ENCODE data around the gene ACIN1. TPM values are rescaled to one million over a fixed set of nuclear protein-coding genes. Genes with fewer than 3 reads are reported as not detected.

The ACIN1 gene
- total RNA-seq, 1 experiment from 2014 or later = 179 TPM

DNA sequence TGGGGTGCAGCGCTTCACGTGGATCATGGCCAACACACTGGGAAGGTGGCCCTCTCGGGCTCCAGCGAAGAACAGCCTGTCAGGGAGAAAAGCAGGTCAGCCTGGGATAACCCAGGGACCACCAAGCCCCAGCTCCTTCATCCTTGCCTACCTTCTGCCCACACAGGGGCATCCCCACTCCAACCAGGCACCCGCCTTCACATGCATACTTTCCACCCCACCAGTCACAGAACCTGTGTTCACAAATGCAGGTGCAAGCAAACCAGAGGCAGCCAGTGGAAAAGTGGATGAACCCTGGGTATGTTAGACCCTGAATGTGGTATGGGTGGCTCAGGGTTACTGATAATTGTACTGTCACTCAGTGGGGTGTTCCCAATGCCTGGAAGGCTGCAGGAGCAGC, 36.5 kb upstream of the ACIN1 start:
- POLR2A ChIA-PET = no interaction called here
- CTCF ChIA-PET = interaction anchor here (4.1 kb wide), 1 partner anchor 11 kb away, joined by 20 read pairs; no protein-coding TSS in a partner anchor
- no peaks in the 10 kb centered on the region for H3K27me3 ChIP-seq (ENCODE audit: insufficient read depth, low read length)
- no peak overlapping the region for H3K4me2 ChIP-seq (ENCODE audit: low read length)
- H3K9ac ChIP-seq (ENCODE audit: low read length) = no peak overlapping the region
- DNase-seq (ENCODE audit: low read depth, low spot score) (no peak), ATAC-seq (no peak)
- no peaks in the 10 kb centered on the region for H3K9me2 ChIP-seq (ENCODE audit: insufficient read depth)
- H3K4me3 ChIP-seq (replicated peaks in 1 of 2; ENCODE audit: low read depth in 1 of 2, low read length in 2 of 2) = no peak overlapping the region
- intact Hi-C loops (cut with micrococcal nuclease) = no loop called here
- no peak overlapping the region for H2AFZ ChIP-seq (ENCODE audit: low read depth, low read length, poor library complexity, severe bottlenecking)
- TF ChIP-seq RAD21 (IDR thresholded peaks at IDR 0.05; ENCODE audit: low read depth) (no peak), CEBPB (IDR thresholded peaks at IDR 0.05; ENCODE audit: low read depth) (no peak), SIN3A (IDR thresholded peaks at IDR 0.05; ENCODE audit: low read depth) (no peak), SRF (IDR thresholded peaks at IDR 0.05; ENCODE audit: low read depth) (no peak), EGR1 (IDR thresholded peaks at IDR 0.05; ENCODE audit: low read depth) (no peak), ZNF274 (IDR thresholded peaks at IDR 0.05; ENCODE audit: low read depth, low read length) (no peak), EZH2phosphoT487 (IDR thresholded peaks at IDR 0.05; ENCODE audit: borderline replicate concordance) (no peak), JUND (IDR thresholded peaks at IDR 0.05) (no peak), SP1 (IDR thresholded peaks at IDR 0.05; ENCODE audit: low read depth) (no peak)
- TF ChIP-seq, protein P1, sequence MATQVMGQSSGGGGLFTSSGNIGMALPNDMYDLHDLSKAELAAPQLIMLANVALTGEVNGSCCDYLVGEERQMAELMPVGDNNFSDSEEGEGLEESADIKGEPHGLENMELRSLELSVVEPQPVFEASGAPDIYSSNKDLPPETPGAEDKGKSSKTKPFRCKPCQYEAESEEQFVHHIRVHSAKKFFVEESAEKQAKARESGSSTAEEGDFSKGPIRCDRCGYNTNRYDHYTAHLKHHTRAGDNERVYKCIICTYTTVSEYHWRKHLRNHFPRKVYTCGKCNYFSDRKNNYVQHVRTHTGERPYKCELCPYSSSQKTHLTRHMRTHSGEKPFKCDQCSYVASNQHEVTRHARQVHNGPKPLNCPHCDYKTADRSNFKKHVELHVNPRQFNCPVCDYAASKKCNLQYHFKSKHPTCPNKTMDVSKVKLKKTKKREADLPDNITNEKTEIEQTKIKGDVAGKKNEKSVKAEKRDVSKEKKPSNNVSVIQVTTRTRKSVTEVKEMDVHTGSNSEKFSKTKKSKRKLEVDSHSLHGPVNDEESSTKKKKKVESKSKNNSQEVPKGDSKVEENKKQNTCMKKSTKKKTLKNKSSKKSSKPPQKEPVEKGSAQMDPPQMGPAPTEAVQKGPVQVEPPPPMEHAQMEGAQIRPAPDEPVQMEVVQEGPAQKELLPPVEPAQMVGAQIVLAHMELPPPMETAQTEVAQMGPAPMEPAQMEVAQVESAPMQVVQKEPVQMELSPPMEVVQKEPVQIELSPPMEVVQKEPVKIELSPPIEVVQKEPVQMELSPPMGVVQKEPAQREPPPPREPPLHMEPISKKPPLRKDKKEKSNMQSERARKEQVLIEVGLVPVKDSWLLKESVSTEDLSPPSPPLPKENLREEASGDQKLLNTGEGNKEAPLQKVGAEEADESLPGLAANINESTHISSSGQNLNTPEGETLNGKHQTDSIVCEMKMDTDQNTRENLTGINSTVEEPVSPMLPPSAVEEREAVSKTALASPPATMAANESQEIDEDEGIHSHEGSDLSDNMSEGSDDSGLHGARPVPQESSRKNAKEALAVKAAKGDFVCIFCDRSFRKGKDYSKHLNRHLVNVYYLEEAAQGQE (IDR thresholded peaks at IDR 0.05; ENCODE audit: low read depth) = no peak
- TF ChIP-seq, protein P2, sequence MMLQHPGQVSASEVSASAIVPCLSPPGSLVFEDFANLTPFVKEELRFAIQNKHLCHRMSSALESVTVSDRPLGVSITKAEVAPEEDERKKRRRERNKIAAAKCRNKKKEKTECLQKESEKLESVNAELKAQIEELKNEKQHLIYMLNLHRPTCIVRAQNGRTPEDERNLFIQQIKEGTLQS (IDR thresholded peaks at IDR 0.05) = no peak
- TF ChIP-seq, protein P3, sequence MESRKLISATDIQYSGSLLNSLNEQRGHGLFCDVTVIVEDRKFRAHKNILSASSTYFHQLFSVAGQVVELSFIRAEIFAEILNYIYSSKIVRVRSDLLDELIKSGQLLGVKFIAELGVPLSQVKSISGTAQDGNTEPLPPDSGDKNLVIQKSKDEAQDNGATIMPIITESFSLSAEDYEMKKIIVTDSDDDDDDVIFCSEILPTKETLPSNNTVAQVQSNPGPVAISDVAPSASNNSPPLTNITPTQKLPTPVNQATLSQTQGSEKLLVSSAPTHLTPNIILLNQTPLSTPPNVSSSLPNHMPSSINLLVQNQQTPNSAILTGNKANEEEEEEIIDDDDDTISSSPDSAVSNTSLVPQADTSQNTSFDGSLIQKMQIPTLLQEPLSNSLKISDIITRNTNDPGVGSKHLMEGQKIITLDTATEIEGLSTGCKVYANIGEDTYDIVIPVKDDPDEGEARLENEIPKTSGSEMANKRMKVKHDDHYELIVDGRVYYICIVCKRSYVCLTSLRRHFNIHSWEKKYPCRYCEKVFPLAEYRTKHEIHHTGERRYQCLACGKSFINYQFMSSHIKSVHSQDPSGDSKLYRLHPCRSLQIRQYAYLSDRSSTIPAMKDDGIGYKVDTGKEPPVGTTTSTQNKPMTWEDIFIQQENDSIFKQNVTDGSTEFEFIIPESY (IDR thresholded peaks at IDR 0.05; ENCODE audit: extremely low read depth, insufficient replicate concordance, low read length) = no peak
- no peaks in the 10 kb centered on the region for H3K9me3 ChIP-seq (ENCODE audit: control insufficient read depth in 1 of 2, insufficient read depth in 1 of 2, low read depth in 1 of 2, low read length in 2 of 2)
- no peak overlapping the region for H3K27ac ChIP-seq (ENCODE audit: low read depth, low read length)
- H3K4me1 ChIP-seq (ENCODE audit: control insufficient read depth in 1 of 2, insufficient read depth in 2 of 2, low read length in 2 of 2) = no peaks in the 10 kb centered on the region
- RAD21 ChIA-PET (ENCODE audit: low non-redundant PET in 1 of 2, low total read pairs in 2 of 2, uncharacterized antibody in 2 of 2, unreplicated experiment in 2 of 2) = no interaction called here
- H3K36me3 ChIP-seq (ENCODE audit: control insufficient read depth in 1 of 2, insufficient read depth in 2 of 2, low read length in 2 of 2) = no peaks in the 10 kb centered on the region
- BruUV-seq (replicated peaks) = no TSS peak
- H3K79me2 ChIP-seq (ENCODE audit: insufficient read depth, low read length) = no peaks in the 10 kb centered on the region
- H4K20me1 ChIP-seq (ENCODE audit: insufficient read depth) = no peaks in the 10 kb centered on the region

Measured in HCT116 (cell line).